ENCODE results near the gene YLPM1.

- TF ChIP-seq MAX (IDR thresholded peaks at IDR 0.05), result no peak
- TF ChIP-seq CREB1 (IDR thresholded peaks at IDR 0.05; ENCODE audit: low read depth), result no peak
- no peak for TF ChIP-seq RAD21 (IDR thresholded peaks at IDR 0.05; ENCODE audit: low read depth)
- TF ChIP-seq USF1 (IDR thresholded peaks at IDR 0.05), result no peak
- no peak for TF ChIP-seq TEAD4 (IDR thresholded peaks at IDR 0.05)
- no peak for TF ChIP-seq TAF1 (IDR thresholded peaks at IDR 0.05; ENCODE audit: low read depth)
- no peak for TF ChIP-seq CEBPB (IDR thresholded peaks at IDR 0.05)
- no peak for TF ChIP-seq EGR1 (IDR thresholded peaks at IDR 0.05)
- TF ChIP-seq YY1 (IDR thresholded peaks at IDR 0.05; ENCODE audit: low read depth), result no peak
- TF ChIP-seq, protein P1, sequence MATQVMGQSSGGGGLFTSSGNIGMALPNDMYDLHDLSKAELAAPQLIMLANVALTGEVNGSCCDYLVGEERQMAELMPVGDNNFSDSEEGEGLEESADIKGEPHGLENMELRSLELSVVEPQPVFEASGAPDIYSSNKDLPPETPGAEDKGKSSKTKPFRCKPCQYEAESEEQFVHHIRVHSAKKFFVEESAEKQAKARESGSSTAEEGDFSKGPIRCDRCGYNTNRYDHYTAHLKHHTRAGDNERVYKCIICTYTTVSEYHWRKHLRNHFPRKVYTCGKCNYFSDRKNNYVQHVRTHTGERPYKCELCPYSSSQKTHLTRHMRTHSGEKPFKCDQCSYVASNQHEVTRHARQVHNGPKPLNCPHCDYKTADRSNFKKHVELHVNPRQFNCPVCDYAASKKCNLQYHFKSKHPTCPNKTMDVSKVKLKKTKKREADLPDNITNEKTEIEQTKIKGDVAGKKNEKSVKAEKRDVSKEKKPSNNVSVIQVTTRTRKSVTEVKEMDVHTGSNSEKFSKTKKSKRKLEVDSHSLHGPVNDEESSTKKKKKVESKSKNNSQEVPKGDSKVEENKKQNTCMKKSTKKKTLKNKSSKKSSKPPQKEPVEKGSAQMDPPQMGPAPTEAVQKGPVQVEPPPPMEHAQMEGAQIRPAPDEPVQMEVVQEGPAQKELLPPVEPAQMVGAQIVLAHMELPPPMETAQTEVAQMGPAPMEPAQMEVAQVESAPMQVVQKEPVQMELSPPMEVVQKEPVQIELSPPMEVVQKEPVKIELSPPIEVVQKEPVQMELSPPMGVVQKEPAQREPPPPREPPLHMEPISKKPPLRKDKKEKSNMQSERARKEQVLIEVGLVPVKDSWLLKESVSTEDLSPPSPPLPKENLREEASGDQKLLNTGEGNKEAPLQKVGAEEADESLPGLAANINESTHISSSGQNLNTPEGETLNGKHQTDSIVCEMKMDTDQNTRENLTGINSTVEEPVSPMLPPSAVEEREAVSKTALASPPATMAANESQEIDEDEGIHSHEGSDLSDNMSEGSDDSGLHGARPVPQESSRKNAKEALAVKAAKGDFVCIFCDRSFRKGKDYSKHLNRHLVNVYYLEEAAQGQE (IDR thresholded peaks at IDR 0.05; ENCODE audit: low read depth), result no peak
- TF ChIP-seq TCF12 (IDR thresholded peaks at IDR 0.05; ENCODE audit: low read depth), result no peak
- no peak for TF ChIP-seq FOXM1 (IDR thresholded peaks at IDR 0.05; ENCODE audit: borderline replicate concordance, low read depth)
- no peak for TF ChIP-seq EP300 (IDR thresholded peaks at IDR 0.05; ENCODE audit: borderline replicate concordance)
- TF ChIP-seq NFIC (IDR thresholded peaks at IDR 0.05), result no peak
Observed at GRCh38 chr14:74879427-74880182, 116.5 kb downstream of the YLPM1 start.

All from Ishikawa (cell line).